HG02840 (cell line): ENCODE results near the gene AGTPBP1.
"Not testable (repeated sequence)": the region's sequence is repeated elsewhere in the genome, so short reads cannot be mapped to it uniquely, and the experiment has no call there.

ENCODE experiments used
- ATAC-seq: cut with Tn5 transposase; IDR thresholded peaks from one replicate; pipeline ENCODE4 v1.9.1; 2021; ENCODE audit warnings: mild to moderate bottlenecking, moderate library complexity, moderate number of reproducible peaks; ENCODE audit not compliant: unreplicated experiment, low FRiP score

The AGTPBP1 gene

GRCh38 chr9:85645909-85646627 lies 95.7 kb downstream of the AGTPBP1 start:
- ATAC-seq = no peak

GRCh38 chr9:85640425-85640824 lies 101.3 kb downstream of the AGTPBP1 start:
- no peak for ATAC-seq

- ATAC-seq = no peak
These were observed 102.0 kb downstream of the AGTPBP1 start for GRCh38 chr9:85639675-85640186.

DNA sequence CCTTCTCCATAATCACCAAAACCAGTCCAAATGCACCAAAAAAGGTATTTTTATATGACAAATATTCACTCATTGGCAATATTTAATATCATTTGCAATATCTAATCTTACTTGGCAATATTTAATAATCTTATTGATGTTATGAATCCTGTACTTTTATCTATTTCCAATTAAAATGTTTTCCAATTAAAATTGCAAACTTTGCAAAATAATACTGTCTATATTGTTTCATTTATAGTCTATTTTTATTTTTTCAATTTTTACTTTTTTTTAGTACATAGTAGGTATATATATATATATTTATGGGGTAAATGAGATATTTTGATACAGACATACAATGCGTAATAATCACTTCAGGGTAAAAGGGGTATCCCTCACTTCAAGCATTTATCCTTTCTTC lies 109.9 kb downstream of the AGTPBP1 start:
- no peak for ATAC-seq

GRCh38 chr9:85630676-85631075 lies 111.1 kb downstream of the AGTPBP1 start:
- ATAC-seq = no peak

GRCh38 chr9:85617141-85617670 lies 124.5 kb downstream of the AGTPBP1 start:
- ATAC-seq = no peak

DNA sequence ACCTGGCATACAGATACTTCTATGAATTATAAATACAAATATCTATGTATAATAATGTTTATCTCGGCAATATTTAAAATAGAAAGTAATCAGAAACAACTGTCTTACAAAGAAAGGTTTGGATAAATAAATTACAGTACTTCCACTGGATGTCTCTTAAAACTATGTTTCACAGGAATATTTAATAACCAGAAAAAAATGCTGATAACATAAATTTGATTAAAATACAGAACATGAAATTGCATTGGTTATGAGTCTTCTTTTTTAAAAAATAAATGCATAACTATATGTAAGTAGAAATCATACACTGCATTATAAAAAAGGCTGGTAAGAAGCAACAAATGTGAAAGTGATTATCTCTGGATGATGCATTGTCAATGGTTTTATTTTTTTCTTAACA lies 126.0 kb downstream of the AGTPBP1 start:
- ATAC-seq = no peak

- ATAC-seq = peak; percentile 80
These were observed 131.5 kb downstream of the AGTPBP1 start for GRCh38 chr9:85610074-85610860.

GRCh38 chr9:85605905-85606304 lies 135.8 kb downstream of the AGTPBP1 start:
- no peak for ATAC-seq

DNA sequence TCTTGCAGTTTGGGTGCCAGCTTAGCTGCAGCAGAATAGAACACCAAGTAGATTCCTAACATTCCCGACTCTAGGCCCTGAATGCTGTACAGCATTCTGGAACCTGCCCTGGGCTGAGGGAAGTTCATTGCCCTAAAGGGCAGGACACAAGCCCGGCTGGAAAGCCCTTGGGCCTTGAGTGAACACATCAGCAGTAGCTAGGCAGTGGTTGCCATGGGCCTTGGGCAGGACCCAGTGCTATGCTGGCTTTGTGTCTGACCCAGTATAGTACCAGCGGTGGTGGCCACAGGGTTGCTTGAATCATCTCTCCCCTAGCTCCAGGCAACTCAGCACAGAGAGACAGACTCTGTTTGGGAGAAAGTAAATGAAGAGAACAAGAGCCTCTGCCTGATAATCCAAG lies 137.8 kb downstream of the AGTPBP1 start:
- ATAC-seq = no peak

DNA sequence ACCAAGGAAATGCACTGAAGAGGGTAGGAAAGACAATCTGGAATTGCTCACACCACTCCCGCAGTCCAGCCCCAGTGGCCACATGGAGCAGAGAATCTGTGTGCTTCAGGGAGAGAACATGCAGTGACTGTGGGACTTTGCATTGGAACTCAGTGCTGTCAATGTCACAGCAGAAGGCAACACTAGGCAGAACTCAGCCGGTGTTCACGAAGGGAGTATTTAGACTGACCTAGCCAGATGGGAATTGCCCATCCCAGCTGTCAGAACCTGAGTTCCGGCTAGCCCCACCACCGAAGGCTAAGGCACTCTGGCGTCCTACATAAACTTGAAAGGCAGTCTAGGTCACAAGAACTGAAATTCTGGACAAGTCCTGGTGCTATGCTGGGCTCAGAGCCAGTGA lies 139.0 kb downstream of the AGTPBP1 start:
- ATAC-seq = no peak

DNA sequence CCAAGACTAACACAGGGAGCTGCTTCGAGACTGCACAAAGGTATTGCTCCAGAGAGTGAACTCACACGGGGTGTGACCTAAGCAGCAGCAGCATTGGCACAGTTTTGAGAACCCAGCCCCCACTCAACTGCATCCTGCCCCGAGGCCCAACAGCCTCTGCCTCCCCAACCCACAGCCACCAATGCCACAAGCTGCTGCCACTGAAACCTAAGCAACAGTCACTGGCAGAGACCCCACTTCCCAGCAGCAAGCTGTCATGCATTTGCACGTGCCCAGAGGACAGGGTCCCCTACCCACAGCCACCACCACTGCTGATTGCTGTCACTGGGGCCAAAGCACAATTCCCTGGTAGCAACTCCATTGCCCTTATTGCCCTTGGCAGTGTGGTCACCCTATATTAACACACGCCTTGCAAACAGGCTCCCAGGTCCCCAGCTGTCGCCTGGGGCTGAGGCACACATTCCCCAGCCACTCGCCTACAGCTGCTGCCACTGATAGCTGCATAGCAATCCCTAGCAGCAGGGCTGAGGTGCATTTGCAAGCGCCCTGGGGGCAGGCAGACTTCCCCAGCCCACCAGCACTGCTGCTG lies 141.0 kb downstream of the AGTPBP1 start:
- ATAC-seq = no peak

- no peak for ATAC-seq
These were observed 142.1 kb downstream of the AGTPBP1 start for GRCh38 chr9:85599540-85600105.

DNA sequence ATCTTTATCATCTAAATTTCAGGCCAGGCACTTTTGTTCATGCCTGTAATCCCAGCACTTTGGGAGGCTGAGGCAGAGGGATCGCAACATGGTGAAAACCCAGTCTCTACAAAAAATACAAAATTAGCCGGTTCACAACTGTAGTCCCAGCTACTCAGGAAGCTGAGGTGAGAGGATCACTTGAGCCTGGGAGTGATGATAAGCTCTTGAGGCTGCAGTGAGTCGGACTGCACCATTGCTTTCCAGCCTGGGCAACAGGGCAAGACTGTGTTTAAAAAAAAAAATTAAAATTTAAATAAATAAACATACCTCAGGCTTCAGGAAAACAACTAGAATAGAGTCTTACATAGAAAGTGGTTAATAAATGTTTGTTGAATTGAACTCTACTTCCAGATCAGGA lies 147.4 kb downstream of the AGTPBP1 start:
- ATAC-seq = no peak

GRCh38 chr9:85586684-85587083 lies 155.1 kb downstream of the AGTPBP1 start:
- no peak for ATAC-seq

- ATAC-seq = no peak
These were observed 164.3 kb downstream of the AGTPBP1 start for GRCh38 chr9:85577353-85577952.

- no peak for ATAC-seq
These were observed 165.9 kb downstream of the AGTPBP1 start for GRCh38 chr9:85575868-85576267.

DNA sequence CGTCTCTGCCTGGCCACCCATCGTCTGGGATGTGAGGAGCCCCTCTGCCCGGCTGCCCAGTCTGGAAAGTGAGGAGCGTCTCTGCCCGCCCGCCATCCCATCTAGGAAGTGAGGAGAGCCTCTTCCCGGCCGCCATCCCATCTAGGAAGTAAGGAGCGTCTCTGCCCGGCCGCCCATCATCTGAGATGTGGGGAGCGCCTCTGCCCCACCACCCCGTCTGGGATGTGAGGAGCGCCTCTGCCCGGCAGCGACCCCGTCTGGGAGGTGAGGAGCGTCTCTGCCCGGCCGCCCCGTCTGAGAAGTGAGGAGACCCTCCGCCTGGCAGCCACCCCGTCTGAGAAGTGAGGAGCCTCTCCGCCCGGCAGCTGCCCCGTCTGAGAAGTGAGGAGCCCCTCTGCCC lies 168.2 kb downstream of the AGTPBP1 start:
- not testable (repeated sequence) for ATAC-seq

GRCh38 chr9:85572917-85573316 lies 168.8 kb downstream of the AGTPBP1 start:
- not testable (repeated sequence) for ATAC-seq

DNA sequence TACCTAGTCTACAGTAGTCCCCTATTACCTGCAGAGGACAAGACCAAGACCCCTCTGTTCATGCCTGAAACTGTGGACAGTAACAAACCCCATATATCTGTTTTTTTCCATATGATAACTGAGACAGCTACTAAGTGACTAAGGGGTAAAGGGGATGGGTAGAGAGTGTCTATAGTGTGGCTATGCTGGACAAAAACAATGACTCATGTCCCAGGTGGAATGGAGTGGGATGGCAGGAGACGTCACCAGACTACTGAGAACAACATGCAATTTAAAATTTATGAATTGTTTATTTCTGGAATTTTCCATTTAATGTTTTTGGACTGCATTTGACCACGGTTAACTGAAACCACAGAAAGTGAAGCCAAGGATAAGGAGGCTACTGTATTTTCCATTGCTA lies 171.8 kb downstream of the AGTPBP1 start:
- ATAC-seq = no peak
